GM18508 (cell line): Measurements from ENCODE around the gene GALNT1.

Experiments
- ATAC-seq: cut with Tn5 transposase; IDR thresholded peaks from one replicate; pipeline ENCODE4 v1.9.1; 2021; ENCODE audit warnings: moderate number of reproducible peaks; ENCODE audit not compliant: insufficient read depth, unreplicated experiment

The GALNT1 gene

DNA sequence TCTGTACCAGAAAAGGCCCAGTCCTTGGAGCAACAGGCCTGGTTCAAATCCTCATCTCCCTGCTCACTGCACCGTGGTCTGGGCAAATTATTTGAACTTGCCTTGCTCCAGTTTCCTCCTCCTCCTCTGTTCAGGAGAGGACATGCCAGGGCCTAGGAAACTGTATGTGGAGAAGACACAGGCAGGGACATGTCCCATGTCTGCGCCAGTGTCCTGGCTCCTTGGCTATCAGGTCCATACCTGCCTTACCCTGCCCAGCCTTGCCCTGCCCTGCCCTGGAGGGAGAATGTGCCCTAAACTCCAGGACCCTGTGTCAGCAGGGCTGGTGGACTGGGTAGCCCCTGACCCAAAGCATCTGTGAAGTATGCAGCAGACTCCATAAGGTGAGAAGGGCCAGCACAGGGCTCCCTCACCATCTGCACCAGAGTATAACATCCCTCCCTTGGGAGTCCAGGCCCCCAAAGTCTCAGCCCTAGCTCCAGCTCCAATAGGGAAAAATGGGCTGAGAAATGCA is 165.3 kb downstream of the GALNT1 start:
- ATAC-seq = no peak

DNA sequence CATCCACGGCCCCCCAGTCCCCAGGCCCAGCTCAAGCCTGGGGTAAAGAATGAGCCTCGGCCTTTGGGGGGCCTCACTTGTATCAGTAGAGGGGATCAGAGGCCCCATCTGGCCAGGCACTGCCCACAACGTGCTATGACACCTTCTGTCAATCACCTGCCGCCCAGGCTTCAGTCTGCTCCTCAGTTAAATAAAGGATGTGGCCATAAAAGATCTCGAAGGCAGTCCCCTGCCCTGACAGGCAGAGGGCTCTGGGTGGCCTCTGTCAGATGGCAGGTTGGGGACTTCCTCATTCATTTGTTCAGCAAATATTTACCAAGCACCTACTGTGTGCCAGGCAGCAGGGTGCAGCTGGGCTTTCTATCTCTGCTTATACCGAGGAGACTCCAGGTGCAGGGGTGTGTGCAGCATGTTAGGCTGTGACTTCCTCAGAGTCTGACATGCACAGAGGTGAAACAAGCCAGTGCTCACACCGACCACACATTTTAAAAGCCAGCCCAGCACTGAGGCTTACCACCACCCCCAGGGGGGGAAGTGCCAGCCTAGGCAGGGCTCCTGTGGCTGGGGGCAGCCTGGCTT is 166.4 kb downstream of the GALNT1 start:
- ATAC-seq = no peak

DNA sequence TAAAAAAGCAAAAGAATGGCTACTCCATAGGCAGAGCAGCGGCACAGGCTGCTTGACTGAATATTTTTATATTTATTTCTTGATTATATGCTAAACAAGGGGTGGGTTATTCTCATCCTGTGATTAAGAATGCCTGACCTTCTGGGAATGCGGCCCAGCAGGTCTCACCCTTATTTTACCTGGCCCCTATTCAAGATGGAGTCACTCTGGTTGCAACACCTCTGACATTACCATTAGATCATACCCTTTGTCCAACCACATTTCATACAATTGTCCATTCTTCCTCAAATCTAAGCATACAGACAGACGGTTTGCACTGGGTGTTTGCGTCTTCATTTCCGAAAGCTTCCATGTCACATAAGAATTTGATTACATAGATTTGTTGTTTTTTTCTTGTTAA is 168.2 kb downstream of the GALNT1 start:
- no peak for ATAC-seq

DNA sequence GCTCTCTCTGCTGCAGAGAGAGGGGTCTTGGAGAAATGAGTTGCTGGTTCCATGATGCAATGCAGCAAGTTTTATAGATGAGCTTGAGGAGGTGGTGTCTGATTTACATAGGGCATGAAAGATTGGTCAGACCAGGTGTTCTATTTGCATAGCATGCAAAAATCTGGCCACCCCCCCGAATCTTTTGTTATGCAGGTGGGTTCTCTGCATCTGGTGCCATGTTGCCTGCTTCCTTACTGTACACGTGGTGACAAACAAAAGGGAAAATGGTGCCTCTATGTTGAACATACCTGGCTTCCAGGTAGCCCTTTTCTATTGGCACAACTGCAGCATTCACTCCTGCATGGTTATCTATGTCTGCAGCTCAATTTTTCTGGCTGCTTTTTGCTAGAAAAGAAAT is 169.4 kb downstream of the GALNT1 start:
- no peak for ATAC-seq

DNA sequence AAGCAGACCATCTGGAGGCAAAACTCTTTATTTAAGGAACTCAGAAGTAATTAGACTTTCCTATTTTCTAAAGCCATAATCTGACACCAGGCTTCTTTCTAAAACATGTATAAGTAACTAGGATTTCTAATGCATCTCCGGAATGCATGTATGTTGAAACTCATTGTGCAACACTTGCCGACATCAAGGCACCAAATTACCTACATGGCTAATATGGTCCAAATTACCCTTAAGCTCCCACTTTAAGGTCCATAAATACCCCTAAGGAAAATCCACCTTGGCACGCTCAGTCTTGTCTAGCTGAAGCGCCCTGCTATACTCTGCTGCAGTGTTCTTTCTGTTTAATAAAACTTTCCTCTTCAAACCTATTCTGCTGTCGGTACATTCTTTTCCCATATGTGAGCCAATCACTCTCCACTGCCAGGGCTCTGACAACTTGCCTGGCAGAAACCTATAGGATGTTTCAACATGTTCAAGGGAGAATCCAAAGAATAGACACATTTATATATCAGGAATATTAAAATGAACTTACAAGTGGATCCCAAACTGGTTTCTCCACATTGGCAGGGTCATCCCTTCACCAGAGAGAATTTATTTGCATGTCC is 171.9 kb downstream of the GALNT1 start:
- no peak for ATAC-seq

DNA sequence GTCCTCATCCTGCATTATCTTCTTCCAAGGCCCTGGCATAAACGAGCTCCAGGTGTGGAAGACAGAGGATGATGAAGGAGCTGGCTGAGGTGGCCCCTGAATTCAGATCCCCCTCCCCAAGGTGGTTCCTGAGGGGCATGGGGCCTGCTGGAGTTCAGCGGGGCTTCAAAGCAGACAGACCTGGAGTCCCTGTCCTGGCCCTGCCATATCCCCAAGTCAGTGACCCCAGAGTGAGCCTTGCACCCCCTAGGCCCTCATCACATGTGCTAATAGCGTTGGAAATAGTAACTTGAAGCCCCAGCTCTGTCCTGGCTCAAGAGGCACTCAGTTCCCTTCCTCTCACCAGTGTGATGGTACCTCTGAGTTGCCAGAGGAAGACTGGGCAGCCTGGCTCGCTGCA is 172.9 kb downstream of the GALNT1 start:
- no peak for ATAC-seq

DNA sequence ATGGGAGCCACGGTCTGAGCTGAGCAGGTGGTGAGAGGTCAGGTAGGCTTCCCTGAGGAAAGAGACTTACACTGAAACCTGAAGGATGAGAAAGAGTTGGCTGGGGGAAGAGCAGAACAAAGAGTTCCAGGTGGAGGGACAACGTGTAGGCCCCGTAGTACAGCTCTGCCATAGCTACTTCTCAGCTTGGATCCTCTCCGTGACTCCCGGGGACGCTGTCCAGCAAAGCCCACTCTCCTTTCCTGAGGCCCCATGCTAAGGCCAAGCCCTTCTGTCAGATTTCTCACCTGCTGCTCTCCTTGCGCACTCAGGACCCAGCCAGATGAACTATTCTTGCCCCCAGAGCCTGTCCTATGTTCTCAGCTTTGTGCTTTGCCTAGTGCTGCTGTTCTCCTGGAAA is 173.8 kb downstream of the GALNT1 start:
- no peak for ATAC-seq

DNA sequence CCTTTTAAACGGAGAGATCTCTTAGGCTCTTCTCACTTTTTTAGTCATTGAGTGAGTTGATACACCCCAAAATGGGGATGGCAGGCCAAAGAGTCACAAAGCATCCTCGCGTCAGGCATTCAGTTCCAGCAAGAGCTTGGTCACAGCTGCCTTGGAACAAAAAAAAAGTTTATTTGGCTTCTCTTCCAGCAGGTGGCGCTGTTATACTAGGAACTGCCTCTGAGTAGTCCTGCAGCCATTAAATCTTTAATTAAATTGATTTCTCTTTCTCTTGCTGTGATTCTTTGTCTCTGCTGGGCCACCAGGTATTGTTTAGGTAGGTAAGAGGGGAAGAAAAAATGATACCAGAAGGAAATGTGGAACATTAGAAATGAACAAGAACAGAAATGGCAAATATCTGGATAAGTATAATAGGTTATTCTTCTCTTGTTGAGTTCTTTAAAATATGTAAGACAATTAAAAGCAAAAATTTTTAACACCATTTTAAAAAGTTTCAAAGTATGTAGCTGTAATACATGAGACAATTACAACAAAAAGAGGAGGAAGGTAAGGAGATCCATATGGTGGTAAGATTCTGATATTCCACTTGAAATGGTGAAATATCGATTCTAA is 175.1 kb downstream of the GALNT1 start:
- ATAC-seq = no peak
